NCI-H146 (cell line): ENCODE measurements around the gene FLRT2.
A peak's percentile ranks its signal among the peaks of the same experiment; 100 is the strongest.

Experiments used
- DNase-seq: peaks from one replicate; lab custom pipeline; 2025; lab: John Stamatoyannopoulos, UW

The FLRT2 gene, protein sequence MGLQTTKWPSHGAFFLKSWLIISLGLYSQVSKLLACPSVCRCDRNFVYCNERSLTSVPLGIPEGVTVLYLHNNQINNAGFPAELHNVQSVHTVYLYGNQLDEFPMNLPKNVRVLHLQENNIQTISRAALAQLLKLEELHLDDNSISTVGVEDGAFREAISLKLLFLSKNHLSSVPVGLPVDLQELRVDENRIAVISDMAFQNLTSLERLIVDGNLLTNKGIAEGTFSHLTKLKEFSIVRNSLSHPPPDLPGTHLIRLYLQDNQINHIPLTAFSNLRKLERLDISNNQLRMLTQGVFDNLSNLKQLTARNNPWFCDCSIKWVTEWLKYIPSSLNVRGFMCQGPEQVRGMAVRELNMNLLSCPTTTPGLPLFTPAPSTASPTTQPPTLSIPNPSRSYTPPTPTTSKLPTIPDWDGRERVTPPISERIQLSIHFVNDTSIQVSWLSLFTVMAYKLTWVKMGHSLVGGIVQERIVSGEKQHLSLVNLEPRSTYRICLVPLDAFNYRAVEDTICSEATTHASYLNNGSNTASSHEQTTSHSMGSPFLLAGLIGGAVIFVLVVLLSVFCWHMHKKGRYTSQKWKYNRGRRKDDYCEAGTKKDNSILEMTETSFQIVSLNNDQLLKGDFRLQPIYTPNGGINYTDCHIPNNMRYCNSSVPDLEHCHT

GRCh38 chr14:85529803-85530574, at the start of gene FLRT2:
FLRT2 (plus strand) TSS chr14:85530144; CDS start chr14:85621515, 91,371 bp downstream.
- DNase-seq: no peak

- no peak for DNase-seq
Measured at GRCh38 chr14:85481471-85481870, 48.5 kb upstream of the FLRT2 start.

DNA sequence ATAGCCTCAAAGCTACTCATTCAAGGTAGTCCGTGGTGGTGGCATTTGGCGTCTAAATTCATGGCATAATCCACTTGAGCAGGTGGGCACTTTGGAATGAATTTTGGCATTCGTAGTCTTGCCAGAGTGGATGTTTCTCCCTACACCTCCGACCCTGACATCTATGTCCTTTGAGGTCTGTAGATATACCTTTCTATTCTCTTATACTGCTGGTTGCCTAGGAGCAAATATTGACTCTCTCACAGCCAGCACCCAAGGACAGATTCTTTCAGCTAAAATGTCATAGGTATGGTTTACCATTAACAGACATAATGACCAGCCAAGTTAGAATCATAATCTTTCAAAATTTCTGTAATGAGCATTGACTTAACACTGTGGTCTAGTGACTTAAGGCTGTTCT, 47.4 kb upstream of the FLRT2 start:
- no peak for DNase-seq

GRCh38 chr14:85483037-85483436, 46.9 kb upstream of the FLRT2 start:
- no peak for DNase-seq

DNA sequence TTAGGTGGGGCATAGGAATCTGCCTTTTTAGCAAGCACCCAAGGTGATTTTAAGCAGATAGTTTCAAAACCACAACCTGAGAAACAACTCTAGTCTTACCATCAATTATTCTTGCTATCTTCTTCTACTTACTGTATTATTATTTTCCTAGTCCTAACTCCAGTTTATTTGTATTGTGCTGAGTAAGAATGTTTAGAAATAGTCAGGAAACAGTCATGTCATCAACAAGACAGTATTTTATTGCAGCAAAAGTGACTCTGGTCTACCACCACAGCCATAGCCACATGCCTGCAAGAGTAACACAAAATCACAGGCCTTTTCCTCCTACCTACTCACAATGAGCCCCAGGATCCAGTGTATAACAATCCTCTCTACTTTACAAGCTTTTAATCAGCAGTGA, 46.3 kb upstream of the FLRT2 start:
- no peak for DNase-seq

GRCh38 chr14:85487215-85487614, 42.7 kb upstream of the FLRT2 start:
- DNase-seq: no peak

- no peak for DNase-seq
Measured at GRCh38 chr14:85501751-85502150, 28.2 kb upstream of the FLRT2 start.

DNA sequence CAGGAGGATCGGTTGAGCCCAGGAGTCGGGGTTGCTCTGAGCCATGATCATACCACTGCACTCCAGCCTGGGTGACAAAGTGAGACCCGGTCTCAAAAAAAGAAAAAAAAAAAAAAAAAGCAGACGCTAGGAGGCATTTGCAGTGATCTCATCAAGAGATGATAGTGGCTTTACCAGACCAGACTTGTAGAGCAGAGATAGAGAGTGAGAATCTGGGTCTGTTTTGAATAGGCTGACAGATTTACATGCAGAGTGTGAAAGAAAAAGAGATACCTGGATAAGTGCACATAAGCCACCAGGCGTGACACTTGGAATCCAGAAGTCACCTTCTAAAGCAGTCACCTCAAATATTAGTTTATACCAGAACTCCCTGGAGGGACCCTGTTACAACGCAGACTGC, 21.1 kb upstream of the FLRT2 start:
- no peak for DNase-seq

- DNase-seq: no peak
Measured at GRCh38 chr14:85512451-85512850, 17.5 kb upstream of the FLRT2 start.

DNA sequence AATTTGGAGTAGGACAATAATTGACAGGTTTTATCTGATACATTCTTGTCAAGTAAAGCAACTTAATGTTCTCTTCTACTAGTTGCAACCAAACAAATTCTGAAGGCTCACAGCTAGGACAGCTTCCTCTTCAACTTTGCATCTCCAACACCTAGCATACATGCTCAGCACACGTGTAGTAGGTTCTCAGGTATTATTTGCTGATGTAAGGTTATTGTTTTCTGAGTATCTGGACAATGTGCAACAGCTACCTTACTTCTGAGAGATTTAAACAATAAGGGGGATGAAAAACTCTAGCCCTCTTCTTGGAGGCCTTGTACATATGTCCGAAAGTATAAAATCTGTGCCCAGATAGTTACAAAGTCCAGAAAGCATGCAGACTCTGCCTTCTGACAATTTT, 15.5 kb upstream of the FLRT2 start:
- no peak for DNase-seq

DNA sequence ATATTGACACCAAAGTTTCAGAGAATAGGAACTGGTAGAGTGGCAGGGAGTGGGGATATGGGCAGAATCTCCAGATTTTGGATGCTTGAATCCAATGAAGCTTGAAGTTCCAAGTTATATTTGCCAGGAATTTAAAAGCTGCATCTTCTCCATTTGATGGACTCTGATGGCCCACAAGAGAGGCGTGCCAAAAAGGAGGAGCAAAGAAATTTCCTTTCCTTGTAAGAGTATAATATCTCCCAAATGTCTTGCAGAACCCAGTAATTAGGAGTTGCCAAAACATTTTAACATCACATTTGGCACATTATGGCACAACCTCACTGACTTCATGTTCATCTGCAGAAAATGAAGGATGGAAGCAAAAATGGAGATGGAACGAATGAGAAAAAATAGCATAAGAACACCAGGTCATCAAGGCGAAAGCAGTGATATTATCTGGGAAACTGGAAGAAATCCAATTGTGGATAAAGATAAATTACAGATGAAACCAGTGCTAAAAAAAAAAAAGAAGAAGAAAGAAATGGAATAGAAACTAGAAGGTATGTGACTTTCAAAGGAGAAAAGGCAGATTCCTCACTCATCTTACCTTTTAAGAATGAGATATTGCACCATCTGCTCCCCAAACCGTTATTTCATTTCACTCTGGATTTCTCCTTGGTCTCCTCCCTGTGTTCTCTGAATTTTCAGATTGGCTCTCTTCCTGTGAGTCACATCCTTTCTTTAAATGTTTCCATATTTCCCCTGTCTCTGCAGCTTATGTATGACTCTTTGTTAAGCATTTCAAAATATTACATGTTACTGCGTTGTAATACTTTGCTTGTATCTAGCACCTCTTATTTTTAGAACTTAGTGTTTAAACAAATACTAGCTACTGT, 13.5 kb upstream of the FLRT2 start:
- no peak for DNase-seq

GRCh38 chr14:85517114-85517688, 12.7 kb upstream of the FLRT2 start:
- no peak for DNase-seq

GRCh38 chr14:85519661-85520305, 10.2 kb upstream of the FLRT2 start:
- peak; percentile 66 for DNase-seq

DNA sequence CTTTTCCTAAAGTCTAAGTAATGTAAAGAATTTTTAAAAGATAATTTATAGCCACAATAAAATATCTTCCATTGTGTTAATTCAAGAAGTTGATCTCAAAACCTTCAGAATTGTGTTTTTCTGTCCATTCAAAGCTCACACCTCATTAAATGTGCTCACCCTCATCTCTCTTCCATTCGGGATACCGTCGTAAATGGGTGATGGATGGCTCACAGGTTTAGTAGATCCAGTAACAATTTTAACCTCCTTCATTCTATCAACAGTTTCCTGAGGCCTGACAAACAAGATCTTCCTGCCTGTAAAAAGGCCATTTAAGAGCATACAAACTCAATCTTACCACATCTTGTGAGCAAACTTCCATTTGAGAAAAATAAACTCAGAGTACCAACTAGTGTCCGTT, 9.4 kb upstream of the FLRT2 start:
- no peak for DNase-seq

DNA sequence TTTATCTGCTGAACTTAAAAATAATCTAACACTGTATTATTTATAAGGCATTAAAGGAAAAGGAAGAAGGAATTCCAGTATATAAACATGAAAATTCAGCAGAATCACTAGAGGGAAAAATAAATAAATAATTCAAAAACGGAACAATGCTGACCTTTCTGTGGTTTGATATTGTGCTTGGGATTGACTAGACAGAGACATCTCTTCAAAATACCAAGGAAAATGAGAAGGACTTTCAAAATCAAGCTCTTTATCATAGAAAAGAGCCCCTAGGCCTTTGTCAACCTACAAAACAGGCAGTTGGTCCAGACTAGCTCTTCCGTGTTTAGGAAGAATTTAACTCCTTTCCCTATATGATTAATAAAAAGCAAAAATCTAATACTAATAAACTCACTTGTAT, 6.3 kb upstream of the FLRT2 start:
- DNase-seq: no peak

DNA sequence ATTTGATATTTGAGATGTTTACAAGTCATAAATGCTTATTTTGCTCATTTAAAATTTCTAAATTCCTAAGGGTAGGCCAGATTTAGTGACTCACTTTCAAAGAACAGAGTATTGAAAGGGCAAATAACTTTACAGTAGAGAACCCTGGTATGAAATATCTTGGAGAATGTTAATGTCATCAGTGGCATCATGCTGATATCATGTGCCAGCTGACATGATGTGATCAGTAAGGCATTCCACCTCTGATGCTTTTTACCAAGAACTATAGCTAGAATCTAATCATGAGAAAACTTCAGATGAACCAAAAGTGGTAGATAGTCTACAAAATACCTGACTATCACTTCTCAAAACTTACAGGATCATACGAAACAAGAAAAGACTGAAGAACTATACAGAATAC, 2.9 kb upstream of the FLRT2 start:
- DNase-seq: no peak

DNA sequence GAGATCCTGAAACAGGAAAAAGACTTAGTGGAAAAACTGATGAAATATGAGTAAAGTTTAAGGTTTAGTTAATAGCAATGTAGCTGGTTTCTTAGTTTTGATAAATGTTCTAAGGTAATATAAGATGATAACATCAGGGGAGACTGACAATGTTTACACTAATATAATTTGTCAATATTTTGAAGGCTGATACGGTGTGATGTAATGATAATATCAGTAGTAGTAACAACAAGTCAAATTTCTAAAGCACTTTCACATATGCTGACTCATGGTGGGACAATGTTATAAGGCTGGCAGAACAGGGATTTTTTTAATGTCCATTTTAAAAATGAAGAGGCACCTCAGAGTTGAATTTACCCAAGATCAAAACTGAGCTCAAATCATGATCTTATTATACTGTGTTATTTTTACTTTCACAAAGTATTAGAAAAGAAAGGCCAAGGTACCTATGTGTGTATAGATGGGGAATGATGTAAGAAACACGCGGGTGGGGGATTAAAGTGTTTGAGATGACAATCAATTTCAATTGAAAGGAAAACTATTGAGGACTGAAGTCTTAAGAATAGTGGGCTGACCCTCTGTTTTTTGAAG, 2.4 kb upstream of the FLRT2 start:
- no peak for DNase-seq

DNA sequence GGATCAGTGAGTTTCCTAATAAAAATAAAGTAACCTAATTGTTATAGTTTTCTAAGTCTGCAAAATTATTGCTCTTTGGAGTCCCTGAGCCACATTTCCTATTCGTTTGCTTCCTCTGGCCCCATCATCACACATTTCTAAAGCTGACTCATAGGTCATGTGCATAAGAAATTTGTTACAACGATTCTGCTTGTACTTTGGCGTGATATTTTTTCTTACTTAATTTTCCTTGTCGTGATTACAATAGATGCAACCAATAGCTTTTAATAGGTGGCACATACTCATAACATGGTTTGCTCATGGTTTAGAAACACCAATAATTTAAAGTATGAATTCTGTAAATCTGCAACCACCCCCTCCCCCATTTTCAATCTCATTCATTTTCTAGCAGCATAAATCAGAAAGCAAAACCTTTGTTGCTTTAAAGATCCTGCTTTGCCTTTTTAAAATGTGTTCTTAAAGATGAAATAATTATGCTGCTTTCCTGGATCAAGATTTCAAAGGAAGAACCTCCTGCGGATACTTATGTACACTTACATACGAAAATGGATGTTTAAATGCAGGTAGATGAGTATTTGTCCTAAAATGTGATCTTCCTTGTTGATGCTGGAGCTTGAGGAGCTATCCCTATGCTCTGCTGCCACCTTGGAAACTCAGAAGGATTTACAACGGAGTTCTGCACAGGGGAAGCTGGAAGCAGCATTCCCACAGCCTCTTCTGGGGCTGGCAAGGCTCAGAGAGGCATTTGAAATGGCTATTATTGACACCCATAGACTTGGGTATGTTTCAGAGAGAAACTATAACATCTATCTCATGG, 1.7 kb upstream of the FLRT2 start:
- DNase-seq: peak; percentile 32

- no peak for DNase-seq
Measured at GRCh38 chr14:85528897-85529631, 880 bp upstream of the FLRT2 start.
